ENCODE results near the gene TNC.

Gene TNC

DNA sequence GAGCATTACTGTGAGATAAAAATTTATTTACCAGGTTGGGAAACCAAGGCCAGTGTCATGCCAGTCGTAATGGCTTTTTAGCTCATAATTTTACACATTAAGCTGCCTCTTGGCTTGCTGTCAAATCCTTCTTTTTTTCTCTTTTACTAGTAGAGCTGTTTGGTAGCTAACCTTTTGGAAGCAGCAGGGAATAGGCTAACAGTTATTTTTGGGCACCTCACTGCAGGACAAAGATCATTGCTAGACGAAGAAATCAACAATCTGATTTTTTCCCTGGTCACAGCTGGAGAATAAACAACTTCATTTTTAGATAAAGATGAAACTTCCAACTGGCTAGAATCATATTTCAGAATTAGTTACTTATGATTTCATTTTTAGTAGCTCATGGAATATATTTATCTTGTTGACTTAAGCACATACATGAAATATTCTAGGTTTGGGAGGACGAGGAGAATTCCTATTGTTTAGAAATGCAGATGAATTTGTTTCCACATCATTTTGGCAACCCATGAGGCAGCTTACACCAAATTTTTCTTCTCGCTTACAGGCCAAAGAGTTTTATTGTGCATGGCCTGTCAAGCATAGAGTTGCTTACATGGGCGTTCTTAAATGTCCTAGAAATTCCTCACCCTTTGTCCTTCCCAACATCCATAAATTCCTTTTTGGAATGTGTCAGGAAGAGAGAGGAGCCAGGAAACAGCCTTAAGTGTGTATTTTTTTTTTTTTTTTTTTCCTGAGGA lies 19.6 kb downstream of the TNC start:
- DNase-seq, result no peak

DNA sequence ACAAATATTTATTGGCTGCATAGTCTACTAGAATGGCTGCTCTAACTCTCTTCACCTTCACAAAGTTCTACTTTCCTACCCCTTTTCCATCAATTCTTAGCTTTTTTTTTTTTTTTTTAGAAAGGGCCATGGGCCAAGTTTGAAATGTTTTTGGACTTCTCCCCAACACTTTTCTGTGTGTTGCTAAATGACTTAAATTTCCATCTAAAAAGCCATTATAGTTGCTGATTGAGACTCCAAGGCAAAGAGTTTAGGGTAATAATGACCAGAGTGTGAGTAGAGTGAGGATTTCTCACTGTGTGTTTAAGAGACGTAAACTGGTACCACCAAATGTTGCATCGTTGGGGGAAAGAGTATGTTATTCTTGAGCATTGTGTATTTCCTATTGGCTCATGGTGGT lies 24.4 kb downstream of the TNC start:
- DNase-seq, result no peak

DNA sequence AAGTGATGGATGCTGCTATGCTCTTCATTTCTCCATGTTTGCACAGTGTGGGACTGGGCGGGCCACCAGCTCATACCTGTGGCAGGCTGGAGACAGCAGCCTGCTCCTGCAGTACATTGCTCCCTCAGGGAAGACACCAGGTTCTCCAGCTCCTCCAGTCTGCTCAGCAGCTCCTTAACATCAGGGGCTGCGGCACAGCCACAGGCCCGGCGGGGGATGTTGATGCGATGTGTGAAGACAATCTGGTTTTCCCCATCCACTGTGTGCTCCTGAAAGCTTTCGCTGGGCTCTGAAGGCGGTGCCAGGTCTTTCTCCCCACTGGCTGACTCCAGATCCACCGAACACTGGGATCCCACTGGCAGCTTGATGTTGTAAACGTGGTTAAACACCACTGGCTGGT lies 27.5 kb downstream of the TNC start:
- no peak for DNase-seq

DNA sequence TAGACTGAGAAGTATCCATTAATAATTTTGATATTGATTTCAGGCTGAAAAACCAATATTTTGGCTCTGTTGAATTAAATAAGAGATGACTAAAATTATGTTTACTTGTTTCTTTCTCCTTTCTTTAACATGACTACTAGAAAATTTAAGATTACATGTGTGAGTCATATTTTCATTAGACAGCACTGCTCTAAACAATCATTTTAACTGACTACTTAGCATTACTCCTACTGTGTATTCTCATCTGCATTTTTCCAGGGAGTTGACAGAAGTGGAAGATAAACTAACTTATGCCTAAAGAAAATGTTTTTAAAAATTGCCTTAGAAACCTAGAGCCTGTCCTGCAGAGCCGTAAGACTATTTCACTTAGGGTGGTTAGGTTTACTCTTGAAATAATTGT lies 29.1 kb downstream of the TNC start:
- DNase-seq, result no peak

DNA sequence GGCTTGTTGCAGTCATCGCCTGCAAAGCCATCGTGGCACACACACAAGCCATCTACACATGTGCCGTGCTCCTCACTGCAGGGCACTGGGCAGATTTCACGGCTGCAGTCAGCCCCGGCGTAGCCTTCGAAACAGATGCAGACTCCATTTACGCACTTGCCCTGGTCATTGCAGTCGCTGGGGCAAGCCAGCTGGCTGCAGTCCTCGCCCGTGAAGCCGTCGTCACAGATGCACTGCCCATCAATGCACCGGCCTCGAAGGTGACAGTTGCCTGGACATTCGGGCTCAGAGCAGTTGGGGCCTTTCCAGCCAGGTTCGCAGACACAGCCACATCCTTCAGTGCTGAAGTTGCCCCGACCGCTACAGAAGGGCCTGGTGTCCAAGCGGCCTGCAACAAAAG lies 31.1 kb downstream of the TNC start:
- no peak for DNase-seq

DNA sequence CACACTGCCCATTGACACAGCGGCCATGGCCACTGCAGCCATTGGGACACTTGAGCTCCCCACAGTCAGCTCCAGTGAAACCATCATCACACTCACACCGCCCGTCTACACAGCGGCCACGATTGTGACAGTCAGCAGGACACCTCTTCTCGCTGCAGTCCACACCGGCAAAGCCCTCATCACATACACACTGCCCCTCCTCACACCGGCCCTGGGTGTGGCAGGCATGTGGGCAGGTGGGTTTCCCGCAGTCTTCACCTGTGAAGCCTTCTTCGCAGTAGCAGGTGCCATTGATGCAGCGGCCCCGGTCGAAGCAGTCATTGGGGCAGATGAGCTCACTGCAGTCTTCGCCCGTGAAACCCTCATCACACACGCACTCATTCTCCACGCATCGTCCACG lies 31.5 kb downstream of the TNC start:
- no peak for DNase-seq

DNA sequence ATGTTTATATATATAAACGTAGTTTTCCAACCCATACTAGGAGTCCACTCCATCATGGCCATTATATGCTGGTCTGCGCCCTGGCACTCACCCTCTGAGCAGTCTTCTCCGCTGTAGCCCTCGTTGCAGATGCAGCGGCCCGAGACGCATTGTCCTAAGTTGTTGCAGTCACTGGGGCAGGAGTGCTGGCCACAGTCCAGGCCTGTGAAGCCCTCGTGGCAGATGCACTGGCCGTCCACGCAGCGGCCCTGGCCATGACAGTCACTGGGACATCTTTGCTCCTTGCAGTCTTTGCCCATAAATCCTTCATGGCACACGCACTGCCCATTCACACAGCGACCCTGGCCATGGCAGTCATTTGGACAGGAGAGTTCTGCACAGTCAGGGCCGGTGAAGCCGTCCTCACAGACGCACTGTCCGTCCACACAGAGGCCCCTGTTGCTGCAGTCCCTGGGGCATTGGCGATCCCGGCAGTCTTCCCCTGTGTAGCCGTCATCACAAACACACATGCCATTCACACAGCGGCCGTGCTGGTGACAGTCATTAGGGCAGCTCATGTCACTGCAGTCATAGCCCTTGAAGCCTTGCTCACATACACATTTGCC lies 32.1 kb downstream of the TNC start:
- no peak for DNase-seq

DNA sequence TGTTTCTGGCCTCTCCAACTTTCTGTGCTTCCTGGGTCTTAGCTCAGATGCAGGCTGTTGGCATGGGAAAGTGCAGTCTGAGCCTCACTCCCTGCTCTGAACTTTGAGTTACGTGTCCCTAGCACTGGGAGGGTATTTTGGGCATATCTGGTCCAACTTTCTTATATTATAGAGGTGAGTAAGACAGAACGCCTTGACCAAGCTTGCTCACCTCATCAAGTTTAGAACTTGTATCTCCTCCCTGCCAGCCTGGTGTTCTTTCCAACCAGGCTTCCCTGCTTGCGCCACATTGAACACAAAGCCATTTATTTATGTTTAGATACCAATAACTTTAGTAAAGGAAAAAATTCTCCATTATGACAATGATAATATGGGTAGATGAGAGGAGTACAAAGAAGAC lies 33.2 kb downstream of the TNC start:
- no peak for DNase-seq

DNA sequence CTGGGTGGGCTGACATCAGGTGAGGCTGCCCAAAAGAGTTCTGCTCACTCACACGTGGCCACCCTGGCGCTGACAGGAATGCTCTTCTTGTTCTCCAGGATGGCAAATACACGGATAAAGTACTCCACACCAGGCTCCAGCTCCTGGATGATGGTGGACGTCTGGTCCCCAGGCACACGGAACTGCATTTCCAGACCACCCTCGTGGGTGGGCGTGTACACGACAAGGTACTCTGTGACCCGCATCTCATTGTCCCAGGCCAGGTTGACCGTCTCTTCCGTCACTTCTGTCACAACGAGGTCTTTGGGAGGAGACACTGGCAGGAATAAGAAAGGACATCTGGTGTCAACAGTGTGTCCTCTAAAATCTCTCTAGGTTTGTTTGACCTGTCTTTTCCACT lies 33.8 kb downstream of the TNC start:
- DNase-seq, result no peak

DNA sequence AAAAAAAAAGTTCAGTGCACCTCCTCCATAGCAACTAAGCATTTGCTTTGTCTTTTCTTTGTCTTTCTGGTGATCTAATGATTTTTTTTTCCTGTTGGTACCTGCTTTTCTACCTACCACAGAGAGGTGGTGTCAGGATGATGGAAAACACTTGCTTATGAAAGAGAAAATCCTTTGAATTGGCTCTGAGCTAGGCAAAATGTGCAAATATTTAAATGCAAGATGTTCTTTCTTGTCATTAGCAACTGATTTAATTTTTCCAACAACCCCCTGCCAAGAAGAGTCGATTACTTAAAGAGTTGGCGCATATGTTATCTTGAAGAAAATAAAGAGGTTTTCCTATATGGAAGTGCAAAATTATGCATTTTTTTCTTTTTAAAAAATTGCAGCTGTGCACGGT lies 37.7 kb downstream of the TNC start:
- DNase-seq, result no peak

DNA sequence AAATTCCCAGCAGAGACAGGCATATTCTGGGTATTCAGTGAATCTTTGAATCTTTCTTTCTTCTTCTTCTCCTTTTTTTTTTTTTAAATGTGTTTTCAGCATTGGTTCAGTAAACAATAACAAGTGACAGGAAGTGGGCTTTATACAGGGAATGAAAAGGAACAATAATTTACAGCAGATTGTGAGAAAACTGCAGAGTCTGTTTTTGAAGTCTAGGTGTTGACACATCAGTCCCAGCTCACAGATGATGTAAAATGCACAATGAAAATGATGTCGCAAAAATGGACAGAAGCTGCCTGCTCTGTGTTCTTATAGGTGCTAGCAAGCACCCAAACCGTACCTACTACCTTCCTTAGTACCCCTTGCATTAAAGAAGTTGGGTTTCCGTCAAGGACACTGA lies 38.8 kb downstream of the TNC start:
- DNase-seq, result no peak

DNA sequence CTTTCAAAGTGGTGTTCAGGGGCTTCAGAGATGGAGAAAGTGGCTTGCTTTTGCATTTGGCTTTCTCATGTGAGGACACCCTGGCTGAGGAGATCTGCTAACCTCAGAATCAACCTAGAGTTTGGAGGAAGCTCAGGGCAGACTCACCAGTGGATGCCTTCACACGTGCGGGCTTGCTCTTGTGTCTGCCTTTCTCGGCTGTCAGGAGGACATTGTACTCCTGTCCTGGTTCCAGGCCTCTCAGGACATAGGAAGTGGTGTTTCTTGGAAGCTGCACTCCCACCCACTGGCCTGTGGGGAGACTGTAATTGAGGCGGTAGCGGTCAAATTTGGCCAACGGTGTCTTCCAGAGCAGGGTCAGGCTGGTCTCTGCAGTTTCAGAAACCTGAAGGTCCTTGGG lies 44.5 kb downstream of the TNC start:
- no peak for DNase-seq

DNA sequence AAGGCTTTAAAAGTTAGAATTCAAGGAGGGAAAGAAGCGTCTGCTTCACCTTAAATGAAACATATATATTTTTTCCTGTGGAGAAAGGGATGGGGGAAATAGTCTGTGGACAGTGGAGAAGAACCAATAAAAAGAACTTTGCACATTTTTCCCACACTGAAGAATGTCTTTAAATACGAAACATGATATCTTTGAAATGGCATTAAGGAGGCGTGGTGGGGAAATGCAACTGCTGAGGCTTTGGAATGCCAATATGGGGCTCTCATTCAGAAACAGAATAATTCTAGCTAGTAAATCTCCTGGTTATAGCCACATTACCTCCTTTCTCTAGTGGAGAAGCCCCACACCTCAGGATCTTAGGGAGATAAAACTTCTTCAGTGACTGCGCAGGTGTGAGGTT lies 46.8 kb downstream of the TNC start:
- DNase-seq, result no peak

DNA sequence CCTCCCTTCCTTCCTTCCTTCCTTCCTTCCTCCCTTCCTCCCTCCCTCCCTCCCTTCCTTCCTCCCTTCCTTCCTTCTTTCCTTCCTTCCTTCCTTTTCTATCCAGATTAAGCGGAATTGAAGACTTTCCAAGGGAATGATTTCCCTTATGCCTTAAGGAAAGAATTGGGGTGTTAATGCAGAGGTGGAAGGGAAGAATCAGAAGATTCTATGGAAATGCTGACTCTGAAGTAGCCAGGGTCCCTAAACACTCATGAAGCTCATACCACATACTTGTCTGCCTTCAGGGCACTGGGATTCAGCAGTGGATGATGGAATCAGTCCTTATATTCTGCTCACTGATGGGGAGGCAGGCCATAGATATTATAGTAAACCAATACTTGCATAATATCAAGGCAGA lies 48.2 kb downstream of the TNC start:
- DNase-seq, result no peak

DNA sequence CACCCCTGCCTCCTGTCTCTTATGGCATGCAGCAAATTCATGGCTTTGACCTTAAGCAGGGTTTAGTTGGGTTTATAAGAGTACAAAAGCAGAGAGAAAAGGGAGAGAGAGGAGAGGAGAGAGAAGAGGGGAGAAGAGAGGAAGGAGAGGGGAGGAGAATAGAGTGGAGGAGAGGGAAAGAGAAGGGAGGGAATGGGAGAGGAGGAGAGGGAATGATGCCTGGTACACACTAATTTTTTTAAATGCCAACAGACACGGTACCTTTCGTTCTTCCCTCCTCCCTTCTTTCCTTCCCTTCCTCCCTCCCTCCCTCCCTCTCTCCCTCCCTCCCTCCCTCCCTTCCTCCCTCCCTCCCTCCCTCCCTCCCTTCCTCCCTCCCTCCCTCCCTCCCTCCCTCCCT lies 48.7 kb downstream of the TNC start:
- no peak for DNase-seq

DNA sequence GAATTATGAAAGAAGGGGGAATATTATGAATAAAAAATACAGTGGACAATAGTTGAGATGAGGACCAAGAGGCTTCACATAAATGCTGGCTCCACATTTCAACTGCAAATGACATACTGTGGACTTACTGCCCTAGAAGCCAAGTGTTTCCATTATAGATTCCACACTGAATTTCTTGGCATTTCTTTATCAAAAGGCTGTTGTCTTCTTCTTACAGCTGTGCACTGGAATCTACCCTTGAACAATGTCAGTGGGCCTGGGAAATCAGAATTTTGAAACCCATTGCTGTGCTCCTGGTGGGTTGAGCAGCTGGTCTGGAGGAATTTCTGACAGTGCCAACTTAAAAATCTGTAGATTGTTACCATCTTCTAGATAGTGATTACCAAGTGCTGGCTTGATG lies 49.9 kb downstream of the TNC start:
- no peak for DNase-seq

DNA sequence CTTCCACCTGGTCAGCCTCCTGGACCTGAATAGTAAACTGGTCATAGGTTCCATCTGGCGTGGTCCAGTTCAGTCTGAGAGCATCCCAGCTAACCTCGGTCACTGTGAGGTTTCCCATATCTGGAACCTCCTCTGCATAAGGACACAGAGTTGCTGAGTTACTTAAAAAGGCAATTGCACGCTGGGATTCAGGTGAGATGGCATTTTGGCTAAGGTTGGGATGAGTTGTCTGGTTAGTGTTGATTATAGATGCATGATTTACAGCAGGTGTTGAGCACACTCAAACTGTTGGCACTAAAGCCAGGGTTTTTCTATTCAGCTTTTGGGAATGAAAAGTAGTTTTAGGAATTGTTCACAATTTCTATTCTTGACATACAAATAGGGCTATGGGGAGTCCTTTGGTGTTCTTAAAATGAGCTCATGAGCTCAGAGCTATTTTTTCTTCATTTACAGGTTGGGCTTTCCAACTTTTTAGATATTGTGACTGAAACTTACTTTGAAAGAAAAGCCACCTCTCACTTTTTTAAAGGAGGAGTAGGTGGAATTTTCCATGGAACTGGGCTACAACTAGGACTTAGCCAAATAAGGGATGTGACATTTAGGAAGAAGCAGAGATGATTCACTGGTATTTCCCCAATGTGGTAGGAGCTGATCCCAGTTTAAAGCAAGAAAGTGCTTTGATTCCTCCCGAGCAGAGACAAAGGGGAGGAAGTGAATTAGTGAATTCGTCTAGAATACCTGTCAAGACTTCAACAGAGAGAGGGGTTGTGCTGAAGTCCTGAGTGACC lies 54.7 kb downstream of the TNC start:
- no peak for DNase-seq

DNA sequence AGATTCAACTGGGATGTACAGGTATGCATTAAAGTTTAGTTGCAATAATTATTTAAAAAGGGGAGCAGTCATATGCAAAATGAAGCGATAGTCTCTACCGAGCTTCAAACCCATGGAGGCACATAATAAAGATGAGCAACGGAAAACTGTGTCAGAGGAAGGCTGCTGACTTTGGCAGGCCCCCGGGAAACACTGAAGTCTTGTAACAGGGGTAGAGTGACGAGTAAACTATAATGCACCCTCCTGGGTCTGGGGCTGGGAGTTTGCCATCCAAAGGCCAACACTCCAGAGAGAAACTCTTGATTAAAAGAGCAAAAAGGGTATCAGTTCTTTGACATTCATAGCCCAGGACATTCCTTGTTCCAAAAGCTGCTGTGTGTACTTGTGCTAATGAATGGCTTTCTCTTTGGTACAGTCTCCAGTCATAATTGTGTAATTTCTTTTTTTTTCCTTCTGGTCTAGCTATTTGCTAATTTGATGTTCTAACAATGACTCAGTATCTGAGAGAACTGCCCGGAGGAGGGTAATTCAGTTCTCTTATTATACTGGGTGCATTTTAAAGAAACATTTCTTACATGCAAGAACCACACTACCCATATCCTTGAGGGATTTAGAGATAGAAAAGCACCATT lies 59.2 kb downstream of the TNC start:
- no peak for DNase-seq

DNA sequence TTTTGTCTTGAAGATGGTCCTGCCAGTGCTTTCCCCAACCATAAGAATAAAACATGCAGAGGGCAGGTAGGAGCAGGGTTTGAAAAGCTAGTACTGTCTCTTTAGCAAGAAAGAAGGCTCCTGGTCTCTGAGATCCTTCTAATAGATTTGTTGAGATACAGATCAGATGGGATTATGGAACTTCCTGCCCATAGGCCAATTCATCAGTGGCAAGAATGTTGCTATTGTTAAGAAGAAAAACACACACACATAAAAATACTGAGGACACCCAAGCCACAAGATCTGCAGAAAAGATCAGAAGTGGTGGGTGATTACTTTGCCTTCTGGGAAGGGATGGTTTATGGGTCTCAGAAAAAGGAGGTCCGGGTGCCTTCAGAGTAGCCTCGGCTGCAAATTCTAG lies 59.8 kb downstream of the TNC start:
- DNase-seq, result no peak

DNA sequence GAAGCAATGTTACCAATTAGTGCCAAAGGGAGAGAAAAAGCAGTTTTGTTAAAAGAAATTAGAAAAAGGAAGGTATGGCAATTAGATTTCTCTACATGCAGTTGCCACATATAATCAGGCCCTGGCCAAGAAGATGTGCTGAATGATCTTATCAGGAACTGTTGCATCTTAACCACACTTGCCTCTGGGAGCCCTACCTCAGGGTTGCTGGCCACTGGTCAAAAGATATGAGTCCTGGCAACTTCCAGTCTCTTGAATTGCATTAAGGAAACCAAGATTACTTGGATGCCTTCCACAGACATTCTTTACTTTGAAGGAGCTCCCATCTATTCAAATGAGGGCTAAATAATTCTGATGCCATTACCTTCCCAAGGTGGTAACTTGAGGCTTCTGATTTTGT lies 60.4 kb downstream of the TNC start:
- no peak for DNase-seq

DNA sequence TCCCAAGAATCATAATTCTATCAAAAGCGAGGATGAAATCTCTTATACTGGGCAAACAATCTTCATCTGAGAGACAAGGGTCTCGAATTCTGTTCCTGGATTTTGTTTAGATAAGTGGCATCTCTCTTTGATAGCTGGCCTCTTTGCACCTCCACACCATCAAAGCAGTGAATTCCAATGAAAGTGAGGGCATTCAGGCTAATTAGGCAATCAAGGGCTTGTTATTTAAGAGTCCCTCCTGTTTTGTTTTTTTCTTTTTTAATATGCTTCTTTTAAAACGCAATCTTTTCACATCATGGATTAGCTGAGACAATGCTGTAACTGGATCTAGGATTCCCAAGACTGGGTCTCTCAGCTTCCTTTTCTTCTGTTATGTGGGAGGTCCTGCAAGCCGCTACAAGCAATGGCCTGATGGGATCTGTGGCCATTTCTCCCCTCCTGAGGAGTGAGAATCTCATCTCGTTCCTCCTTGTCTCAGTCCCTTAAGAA lies 67.9 kb downstream of the TNC start:
- no peak for DNase-seq

DNA sequence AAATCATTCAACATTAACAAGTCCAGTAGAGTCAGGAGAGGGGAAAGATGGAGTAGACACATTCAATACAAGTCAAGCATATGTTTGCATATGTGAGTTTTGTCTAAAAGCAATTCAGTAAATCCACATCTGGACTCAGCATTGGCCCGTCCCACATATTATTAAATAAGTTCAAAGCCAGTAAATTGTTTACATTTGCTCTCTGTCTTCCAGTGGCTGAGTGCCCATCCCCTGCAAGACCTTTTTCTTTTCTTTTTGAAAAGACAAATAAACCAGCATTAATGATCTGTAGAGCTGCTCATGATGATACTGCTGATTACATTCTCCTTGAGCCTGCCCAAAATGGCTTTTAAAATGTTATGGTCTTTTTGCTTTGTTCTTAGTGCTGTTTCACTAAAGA lies 71.1 kb downstream of the TNC start:
- no peak for DNase-seq

DNA sequence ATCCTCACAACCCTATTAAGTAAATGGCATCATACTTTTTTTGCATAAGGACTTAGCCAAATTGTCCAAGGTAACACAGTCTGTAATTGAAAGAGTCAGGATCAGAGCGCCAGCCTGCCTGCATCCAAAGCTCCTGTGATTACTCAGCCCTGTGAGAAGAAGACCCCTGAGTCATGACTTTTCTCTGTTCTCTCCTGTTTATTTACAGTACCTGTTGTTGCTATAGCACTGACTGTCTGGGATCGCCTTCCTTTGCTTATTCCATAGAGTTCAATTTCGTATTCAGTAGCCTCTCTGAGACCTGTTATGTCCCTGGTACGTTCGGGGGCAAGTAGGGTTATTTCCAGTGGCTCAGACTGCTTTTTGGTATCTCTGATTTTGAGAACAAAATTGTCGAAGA lies 71.8 kb downstream of the TNC start:
- DNase-seq, result no peak

DNA sequence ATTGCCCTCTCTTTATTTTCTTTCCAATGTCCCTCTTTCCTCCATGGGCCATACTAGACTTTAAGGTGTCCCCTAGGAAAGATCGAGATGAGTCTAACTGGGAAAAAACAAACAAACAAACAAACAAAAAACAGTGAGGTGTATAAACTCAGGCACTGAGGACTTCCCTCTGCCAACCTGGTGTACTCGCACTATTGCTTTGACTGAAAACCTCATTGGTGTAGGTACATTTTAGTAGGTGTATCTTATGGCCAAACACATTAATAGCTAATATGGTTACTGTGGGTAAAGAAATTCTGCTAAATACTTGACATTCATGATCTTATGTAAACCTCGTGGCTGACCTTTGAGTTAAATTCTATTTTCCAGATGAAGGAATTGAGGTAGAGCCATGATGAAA lies 74.3 kb downstream of the TNC start:
- DNase-seq, result no peak

Measured in islet precursor cell (in vitro differentiated cells).